Measurements from ENCODE around the gene LIFR. TPM values are rescaled to one million over a fixed set of nuclear protein-coding genes. Genes with fewer than 3 reads are reported as not detected.

Gene LIFR
- total and polyA plus RNA-seq, 12 donors = 9.2 to 118 (median 59.0) TPM

DNA sequence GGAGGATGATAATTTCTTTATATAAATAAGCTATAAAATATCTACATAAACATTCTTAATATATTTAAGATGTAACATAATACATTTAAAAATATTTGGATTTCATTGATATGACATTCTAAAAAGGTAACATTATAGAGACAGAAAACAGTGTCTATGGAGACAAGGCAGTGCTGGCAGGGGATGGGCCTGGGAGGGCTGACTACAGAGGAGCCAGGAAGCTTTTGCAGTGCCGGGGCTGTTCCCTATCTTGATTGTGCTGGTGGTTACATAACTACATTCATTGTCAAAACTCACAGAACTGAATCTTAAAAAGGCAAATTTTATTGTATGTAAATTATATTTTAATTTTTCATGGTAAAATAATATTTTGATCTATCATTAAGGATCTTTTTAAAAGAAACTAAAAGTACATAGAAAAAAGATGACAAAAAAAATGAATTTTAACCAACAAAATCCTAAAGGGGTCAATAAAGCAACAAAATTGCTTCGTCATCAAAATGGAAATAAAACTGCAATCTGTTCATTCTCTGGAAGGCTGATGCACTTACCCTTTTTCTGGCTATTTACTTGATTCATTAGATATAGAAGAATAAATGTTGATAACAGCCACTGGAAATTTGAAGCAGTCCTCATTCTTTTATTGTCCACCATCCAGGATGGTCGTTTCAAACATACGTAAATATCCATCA is 26.3 kb downstream of the LIFR start:
- no peak overlapping the region for H3K4me3 ChIP-seq
- H3K4me1 ChIP-seq (replicated peaks in 1 of 2) = peaks cover 0 to 22% of the 10 kb centered on the region in 2 donors
- WGBS, 4 donors = 69 to 81% (median 73%) methylated on average over 4 of the region's 4 CpGs
- no peaks in the 10 kb centered on the region for H3K27me3 ChIP-seq
- H3K27ac ChIP-seq = no peak overlapping the region
- no peak for DNase-seq
- intact Hi-C loops (cut with DNase I) = no loop called here
- no peak for TF ChIP-seq POLR2A (IDR thresholded peaks at IDR 0.05)
- TF ChIP-seq CTCF (IDR thresholded peaks at IDR 0.05) = no peak
- H3K36me3 ChIP-seq (replicated peaks in 1 of 2) = peaks cover 0 to 12% of the 10 kb centered on the region in 2 donors
- peaks cover 0 to 5% (median 0%) of the 10 kb centered on the region in 3 donors for H3K9me3 ChIP-seq (replicated peaks in 1 of 3)

GRCh38 chr5:38528162-38528703 is 28.2 kb downstream of the LIFR start:
- no peak for DNase-seq
- TF ChIP-seq CTCF (IDR thresholded peaks at IDR 0.05) = no peak
- TF ChIP-seq POLR2A (IDR thresholded peaks at IDR 0.05) = no peak
- Histone ChIP-seq H3K27me3 (no peaks in the 10 kb centered on the region), H3K27ac (no peak overlapping the region), H3K9me3 (replicated peaks in 1 of 3) (peaks cover 0 to 5% (median 0%) of the 10 kb centered on the region in 3 donors), H3K4me3 (no peak overlapping the region), H3K4me1 (replicated peaks in 1 of 2) (peaks cover 0 to 14% of the 10 kb centered on the region in 2 donors), H3K36me3 (replicated peaks in 1 of 2) (peaks cover 0 to 29% of the 10 kb centered on the region in 2 donors)
- WGBS, 4 donors = 68 to 79% (median 72%) methylated on average over 3 of the region's 3 CpGs
- intact Hi-C loops (cut with DNase I) = no loop called here

DNA sequence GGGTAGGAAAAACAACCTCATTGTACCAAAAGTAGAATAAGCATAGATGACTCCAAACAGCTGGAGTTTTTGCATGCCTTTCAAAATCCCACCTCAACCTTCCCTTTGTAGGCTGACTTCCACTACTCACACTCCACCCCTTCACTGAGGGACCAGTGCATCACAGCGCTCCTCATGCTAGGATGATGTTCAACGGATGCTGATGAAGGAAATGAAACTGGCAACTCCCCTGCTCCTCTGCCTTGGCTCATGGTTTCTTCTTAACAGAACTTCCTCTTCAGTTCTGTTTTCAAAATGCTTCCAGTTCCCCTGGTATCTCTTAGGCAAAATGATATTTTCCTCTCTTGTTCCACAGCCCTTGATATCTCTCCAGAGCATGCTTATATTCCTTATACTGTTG is 29.0 kb downstream of the LIFR start:
- no peak overlapping the region for H3K4me3 ChIP-seq
- H3K27me3 ChIP-seq = no peaks in the 10 kb centered on the region
- H3K27ac ChIP-seq = no peak overlapping the region
- intact Hi-C loops (cut with DNase I) = no loop called here
- peaks cover 0 to 8% of the 10 kb centered on the region in 2 donors for H3K4me1 ChIP-seq (replicated peaks in 1 of 2)
- H3K36me3 ChIP-seq (replicated peaks in 1 of 2) = peaks cover 0 to 32% of the 10 kb centered on the region in 2 donors
- H3K9me3 ChIP-seq (replicated peaks in 1 of 3) = peaks cover 0 to 5% (median 0%) of the 10 kb centered on the region in 3 donors
- DNase-seq = no peak
- 62 to 76% (median 65%) methylated on average over 2 of the region's 2 CpGs for WGBS, 4 donors
- TF ChIP-seq POLR2A (IDR thresholded peaks at IDR 0.05) (no peak), CTCF (IDR thresholded peaks at IDR 0.05) (no peak)

GRCh38 chr5:38524022-38524421 is 32.4 kb downstream of the LIFR start:
- Histone ChIP-seq H3K4me3 (no peak overlapping the region), H3K27ac (no peak overlapping the region), H3K4me1 (replicated peaks in 1 of 2) (no peaks in the 10 kb centered on the region), H3K36me3 (replicated peaks in 1 of 2) (peaks cover 0 to 44% of the 10 kb centered on the region in 2 donors), H3K9me3 (replicated peaks in 1 of 3) (no peaks in the 10 kb centered on the region), H3K27me3 (no peaks in the 10 kb centered on the region)
- intact Hi-C loops (cut with DNase I) = no loop called here
- TF ChIP-seq POLR2A (IDR thresholded peaks at IDR 0.05) (no peak), CTCF (IDR thresholded peaks at IDR 0.05) (no peak)
- no peak for DNase-seq
- WGBS, 4 donors = 88 to 95% (median 90%) methylated on average over 3 of the region's 3 CpGs
